ENCODE measurements around the gene FAM168A.
A peak's percentile ranks its signal among the peaks of the same experiment; 100 is the strongest.

FAM168A gene

DNA sequence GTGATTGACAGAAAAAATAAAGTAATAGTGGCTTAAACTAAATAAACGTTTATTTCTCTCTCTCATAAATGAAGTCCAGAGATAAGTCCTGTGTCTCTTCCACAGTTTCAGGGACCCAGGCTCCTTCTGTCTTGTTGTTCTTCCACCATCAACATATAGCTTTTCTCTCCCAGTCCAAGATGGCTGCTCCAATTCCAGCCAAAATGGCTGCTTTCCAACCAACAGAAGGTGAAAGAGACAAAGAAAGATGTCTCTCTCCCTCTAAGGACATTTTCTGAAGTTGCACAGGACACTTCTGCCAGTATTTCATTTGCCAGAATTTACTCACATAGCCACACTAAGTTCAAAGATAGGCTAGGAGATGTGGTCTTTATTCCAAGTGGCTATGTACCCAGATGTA lies 39.1 kb upstream of the FAM168A start:
- no peak for DNase-seq (ENCODE audit: low read depth)
- TF ChIP-seq, protein P1, sequence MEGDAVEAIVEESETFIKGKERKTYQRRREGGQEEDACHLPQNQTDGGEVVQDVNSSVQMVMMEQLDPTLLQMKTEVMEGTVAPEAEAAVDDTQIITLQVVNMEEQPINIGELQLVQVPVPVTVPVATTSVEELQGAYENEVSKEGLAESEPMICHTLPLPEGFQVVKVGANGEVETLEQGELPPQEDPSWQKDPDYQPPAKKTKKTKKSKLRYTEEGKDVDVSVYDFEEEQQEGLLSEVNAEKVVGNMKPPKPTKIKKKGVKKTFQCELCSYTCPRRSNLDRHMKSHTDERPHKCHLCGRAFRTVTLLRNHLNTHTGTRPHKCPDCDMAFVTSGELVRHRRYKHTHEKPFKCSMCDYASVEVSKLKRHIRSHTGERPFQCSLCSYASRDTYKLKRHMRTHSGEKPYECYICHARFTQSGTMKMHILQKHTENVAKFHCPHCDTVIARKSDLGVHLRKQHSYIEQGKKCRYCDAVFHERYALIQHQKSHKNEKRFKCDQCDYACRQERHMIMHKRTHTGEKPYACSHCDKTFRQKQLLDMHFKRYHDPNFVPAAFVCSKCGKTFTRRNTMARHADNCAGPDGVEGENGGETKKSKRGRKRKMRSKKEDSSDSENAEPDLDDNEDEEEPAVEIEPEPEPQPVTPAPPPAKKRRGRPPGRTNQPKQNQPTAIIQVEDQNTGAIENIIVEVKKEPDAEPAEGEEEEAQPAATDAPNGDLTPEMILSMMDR (IDR thresholded peaks at IDR 0.05; ENCODE audit: low read depth, low read length, missing control alignments) = no peak
- no peak overlapping the region for H3K4me3 ChIP-seq (ENCODE audit: low read depth, low read length)

DNA sequence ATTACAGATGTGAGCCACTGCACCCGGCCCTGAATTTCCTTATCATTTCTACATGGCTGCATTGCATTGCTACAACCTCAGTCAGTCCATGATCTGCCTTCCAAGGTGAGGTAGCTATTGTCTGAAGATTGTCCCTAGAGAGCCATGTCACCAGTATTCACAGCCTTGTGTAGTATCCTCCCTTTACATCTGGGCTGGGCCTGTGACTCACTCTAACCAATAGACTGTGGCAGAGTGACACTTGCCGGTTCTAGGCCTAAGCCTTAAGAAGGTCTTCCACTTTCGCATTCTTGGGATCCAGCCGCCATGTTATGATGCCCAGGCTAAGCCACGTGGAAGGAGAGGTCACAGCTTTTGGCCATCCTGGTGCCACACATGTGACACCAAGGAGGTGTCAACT lies 38.3 kb upstream of the FAM168A start:
- TF ChIP-seq, protein P1 (IDR thresholded peaks at IDR 0.05; ENCODE audit: low read depth, low read length, missing control alignments) = no peak
- no peak for DNase-seq (ENCODE audit: low read depth)
- no peak overlapping the region for H3K4me3 ChIP-seq (ENCODE audit: low read depth, low read length)

DNA sequence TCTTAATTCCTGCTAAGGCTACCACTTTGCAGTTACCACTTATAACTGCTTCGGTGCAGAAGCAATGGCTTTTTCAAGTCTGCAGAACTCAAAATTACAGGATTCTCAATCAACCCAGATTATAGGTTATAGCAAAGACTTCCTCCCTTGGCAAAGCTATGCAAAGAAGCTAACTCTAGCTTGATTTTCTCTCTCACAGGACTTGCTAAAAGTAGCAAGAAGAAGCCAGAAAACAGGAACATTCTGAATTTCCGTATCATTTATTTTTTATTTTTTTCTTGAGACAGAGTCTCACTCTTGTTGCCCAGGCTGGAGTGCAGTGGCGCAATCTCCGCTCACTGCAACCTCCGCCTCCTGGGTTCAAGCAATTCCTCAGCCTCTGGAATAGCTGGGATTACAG lies 37.8 kb upstream of the FAM168A start:
- no peak overlapping the region for H3K4me3 ChIP-seq (ENCODE audit: low read depth, low read length)
- TF ChIP-seq, protein P1 (IDR thresholded peaks at IDR 0.05; ENCODE audit: low read depth, low read length, missing control alignments) = no peak
- DNase-seq (ENCODE audit: low read depth) = no peak

DNA sequence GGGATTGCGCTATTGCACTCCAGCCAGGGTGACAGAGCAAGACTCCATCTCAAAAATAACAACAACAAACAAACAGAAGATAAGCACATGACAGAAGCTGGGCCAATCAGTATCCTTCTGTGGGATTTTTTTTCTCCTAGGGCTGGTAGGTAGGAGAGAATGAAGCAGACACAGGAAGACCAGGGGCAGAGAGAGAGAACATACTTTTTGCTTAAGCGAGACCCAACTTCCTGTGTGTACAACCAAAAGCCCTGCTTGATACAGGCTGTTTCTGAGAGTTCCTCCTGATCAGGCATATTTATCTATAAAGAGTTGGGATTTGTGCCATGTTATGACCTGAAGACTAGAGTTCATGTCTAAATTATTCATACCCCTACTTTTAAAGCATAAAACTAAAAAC lies 36.1 kb upstream of the FAM168A start:
- no peak overlapping the region for H3K4me3 ChIP-seq (ENCODE audit: low read depth, low read length)
- TF ChIP-seq, protein P1 (IDR thresholded peaks at IDR 0.05; ENCODE audit: low read depth, low read length, missing control alignments) = no peak
- no peak for DNase-seq (ENCODE audit: low read depth)

DNA sequence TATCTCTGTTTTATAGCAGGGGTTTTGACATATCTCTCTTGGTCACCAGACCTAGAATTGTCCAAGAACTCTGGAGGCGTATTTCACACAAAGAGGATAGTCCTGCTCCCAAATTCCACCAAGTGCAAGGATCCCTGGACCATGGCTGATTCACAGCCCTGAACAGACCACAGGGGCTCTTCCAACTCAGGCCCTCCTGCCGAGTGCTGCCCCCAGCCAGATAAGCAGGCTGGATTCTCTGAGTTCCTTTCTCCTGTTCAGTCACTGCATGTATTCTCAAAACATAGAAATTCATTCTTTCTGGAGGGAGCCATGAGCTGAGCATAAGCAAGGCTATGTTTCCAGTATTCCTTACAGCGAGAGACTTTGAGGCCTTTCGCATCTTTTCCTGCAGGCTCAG lies 35.1 kb upstream of the FAM168A start:
- TF ChIP-seq, protein P1 (IDR thresholded peaks at IDR 0.05; ENCODE audit: low read depth, low read length, missing control alignments) = no peak
- DNase-seq (ENCODE audit: low read depth) = no peak
- H3K4me3 ChIP-seq (ENCODE audit: low read depth, low read length) = no peak overlapping the region

DNA sequence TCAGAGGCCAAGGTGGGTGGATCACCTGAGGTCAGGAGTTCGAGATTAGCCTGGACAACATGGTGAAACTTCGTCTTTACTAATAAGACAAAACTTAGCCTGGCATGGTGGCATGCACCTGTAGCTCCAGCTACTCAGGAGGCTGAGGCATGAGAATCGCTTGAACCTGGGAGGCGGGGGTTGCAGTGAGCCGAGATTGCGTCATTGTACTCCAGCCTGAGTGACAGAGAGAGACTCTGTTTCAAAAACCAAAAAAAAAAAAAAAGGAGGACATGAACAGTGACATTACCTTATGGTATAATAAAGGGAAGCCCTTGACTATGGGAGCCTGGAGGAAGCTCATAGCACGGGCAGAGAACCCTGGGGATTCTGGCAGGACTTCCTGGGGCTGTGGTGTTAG lies 32.0 kb upstream of the FAM168A start:
- DNase-seq (ENCODE audit: low read depth) = no peak
- TF ChIP-seq, protein P1 (IDR thresholded peaks at IDR 0.05; ENCODE audit: low read depth, low read length, missing control alignments) = no peak

DNA sequence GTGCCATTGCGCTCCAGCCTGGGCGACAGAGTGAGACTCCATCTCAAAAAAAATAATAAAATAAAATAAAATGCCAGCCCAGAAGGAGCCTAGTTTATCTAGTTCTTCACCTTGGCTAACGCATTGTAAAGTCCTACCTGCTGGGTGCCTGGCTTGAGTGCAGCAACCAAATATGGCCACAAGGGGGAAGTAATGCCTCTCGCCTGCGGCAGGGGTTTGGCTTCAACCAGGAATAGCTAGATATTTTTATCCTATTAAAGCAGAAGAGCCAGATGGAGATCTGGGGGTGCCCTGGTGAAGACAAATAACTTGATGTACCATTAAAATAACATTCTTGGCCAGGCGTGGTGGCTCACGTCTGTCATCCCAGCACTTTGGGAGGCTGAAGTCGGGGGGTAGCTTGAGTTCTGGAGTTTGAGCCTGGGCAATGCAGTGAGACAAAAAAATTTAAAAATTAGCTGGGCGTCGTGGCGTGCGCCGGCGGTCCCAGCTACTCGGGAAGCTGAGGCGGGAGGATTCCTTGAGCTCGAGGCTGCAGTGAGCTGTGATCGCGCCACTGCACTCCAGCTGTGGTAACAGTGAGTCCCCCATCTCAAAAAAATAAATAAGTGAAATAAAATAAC lies 27.9 kb upstream of the FAM168A start:
- DNase-seq (ENCODE audit: low read depth) = peak; percentile 15
- TF ChIP-seq, protein P1 (IDR thresholded peaks at IDR 0.05; ENCODE audit: low read depth, low read length, missing control alignments) = peak; percentile 84
- no peak overlapping the region for H3K4me3 ChIP-seq (ENCODE audit: low read depth, low read length)

More for the DNA sequence above, 32.0 kb upstream of the FAM168A start:
- no peak overlapping the region for H3K4me3 ChIP-seq (ENCODE audit: low read depth, low read length)

All from GM12864 (cell line).